MCF 10A (cell line): ENCODE results near the gene KIAA0825. TPM values are rescaled to one million over a fixed set of nuclear protein-coding genes. Genes with fewer than 3 reads are reported as not detected.

ENCODE experiments used
- BruUV-seq: library from RNA; stranded (reverse); fragments of 400-500 nt; replicated peaks from 2 replicates; lab custom pipeline; 2021; lab: Mats Ljungman, UMichigan
- CTCF ChIA-PET: fragments of 300-600 bp; sonication (Branson Sonifier 250); formaldehyde crosslinking; extraction: SDS; loops from one replicate; lab custom pipeline; 2021; ENCODE audit warnings: antibody characterized with exemption, inconsistent platforms; lab: Yijun Ruan, JAX
- POLR2A ChIA-PET: fragments of 300-600, 350-650 bp; sonication (Branson Sonifier 250); formaldehyde crosslinking; extraction: SDS; loops from one replicate; lab custom pipeline; 2020; ENCODE audit warnings: antibody characterized with exemption, inconsistent platforms; lab: Yijun Ruan, JAX
- DNase-seq: peaks from one replicate; pipeline ENCODE4 v3.0.0-alpha.2; 2018; ENCODE audit not compliant: unreplicated experiment
- H3K27ac Mint-ChIP-seq: one replicate; pipeline ENCODE4 v1.8.0; 2022; ENCODE audit warnings: mild to moderate bottlenecking, low read depth, mixed read lengths; ENCODE audit not compliant: unreplicated experiment
- H3K27me3 Mint-ChIP-seq: one replicate; pipeline ENCODE4 v1.8.0; 2022; ENCODE audit warnings: mixed read lengths; ENCODE audit not compliant: insufficient read depth, unreplicated experiment
- H3K36me3 Mint-ChIP-seq: one replicate; pipeline ENCODE4 v1.8.0; 2022; ENCODE audit warnings: mild to moderate bottlenecking, moderate library complexity, mixed read lengths; ENCODE audit not compliant: insufficient read depth, unreplicated experiment
- H3K4me1 Mint-ChIP-seq: one replicate; pipeline ENCODE4 v1.8.0; 2022; ENCODE audit warnings: mixed read lengths; ENCODE audit not compliant: insufficient read depth, unreplicated experiment
- H3K4me3 Mint-ChIP-seq: one replicate; pipeline ENCODE4 v1.8.0; 2022; ENCODE audit warnings: mild to moderate bottlenecking, moderate library complexity, mixed read lengths; ENCODE audit not compliant: unreplicated experiment
- H3K9me3 Mint-ChIP-seq: one replicate; pipeline ENCODE4 v1.8.0; 2022; ENCODE audit warnings: mixed read lengths; ENCODE audit not compliant: unreplicated experiment
- intact Hi-C: fragments of 100-400 bp; cut with micrococcal nuclease; formaldehyde crosslinking; loops from 2 replicates; pipeline ENCODE4 v1.14.1; 2022
- total RNA-seq: library from RNA; stranded (reverse); gene quantifications from 2 replicates; pipeline ENCODE4 v1.2.3, GENCODE V29; 2022
- TF ChIP-seq, protein P1 (sequence below): fragments of 200-600 bp; IDR thresholded peaks from one replicate; pipeline ENCODE4 v1.8.0; 2022; ENCODE audit warnings: antibody characterized with exemption, mild to moderate bottlenecking; ENCODE audit not compliant: unreplicated experiment

KIAA0825 gene
- total RNA-seq, 1 experiment from 2014 or later = 2.1 TPM

DNA sequence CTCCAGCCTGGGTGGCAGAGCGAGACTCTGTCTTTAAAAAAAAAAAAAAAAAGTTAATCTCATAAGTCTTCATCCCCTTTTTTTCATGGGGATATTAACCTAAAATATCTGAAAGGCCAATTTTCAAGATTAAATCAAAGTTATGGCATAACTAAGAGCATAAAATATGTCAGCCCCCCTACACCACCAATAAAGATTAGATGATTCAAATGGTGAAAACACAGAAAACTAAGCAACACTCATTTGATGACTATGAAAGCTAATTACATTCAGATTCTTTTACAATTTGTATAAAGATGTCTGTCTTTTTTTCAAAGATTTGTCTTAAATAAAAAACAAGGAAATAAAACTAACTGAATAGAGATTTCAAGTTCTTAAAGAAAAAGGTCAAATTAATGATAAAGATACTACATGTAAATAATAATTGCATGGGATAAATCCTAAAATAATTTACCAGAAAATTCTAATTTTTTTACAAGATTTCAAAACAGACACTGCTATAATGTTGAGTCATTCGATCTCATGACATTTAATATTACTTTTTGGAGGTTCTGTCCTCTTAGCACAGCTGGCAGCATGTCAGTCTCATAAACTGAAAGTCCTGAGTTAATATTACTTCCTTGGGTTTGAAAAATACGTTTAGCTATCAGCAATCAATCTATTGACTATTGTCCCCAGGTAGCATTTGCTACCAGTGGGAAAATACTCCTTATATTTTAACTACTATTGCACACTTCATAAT lies 112.9 kb downstream of the KIAA0825 start:
- Mint-ChIP-seq H3K36me3 (no peaks in the 10 kb centered on the region), H3K27ac (no peak overlapping the region), H3K4me3 (no peak overlapping the region), H3K27me3 (no peaks in the 10 kb centered on the region), H3K9me3 (no peaks in the 10 kb centered on the region), H3K4me1 (no peaks in the 10 kb centered on the region)
- CTCF ChIA-PET = interaction anchor here (0.6 kb wide), 1 partner anchor 375 kb away, joined by 3 read pairs; no protein-coding TSS in a partner anchor
- DNase-seq = no peak
- no TSS peak for BruUV-seq
- POLR2A ChIA-PET = interaction anchor here (0.6 kb wide), 3 partner anchors 32 to 354 kb away, joined by 3 to 4 read pairs (median 3); no protein-coding TSS in a partner anchor
- intact Hi-C loops = no loop called here
- TF ChIP-seq, protein P1, sequence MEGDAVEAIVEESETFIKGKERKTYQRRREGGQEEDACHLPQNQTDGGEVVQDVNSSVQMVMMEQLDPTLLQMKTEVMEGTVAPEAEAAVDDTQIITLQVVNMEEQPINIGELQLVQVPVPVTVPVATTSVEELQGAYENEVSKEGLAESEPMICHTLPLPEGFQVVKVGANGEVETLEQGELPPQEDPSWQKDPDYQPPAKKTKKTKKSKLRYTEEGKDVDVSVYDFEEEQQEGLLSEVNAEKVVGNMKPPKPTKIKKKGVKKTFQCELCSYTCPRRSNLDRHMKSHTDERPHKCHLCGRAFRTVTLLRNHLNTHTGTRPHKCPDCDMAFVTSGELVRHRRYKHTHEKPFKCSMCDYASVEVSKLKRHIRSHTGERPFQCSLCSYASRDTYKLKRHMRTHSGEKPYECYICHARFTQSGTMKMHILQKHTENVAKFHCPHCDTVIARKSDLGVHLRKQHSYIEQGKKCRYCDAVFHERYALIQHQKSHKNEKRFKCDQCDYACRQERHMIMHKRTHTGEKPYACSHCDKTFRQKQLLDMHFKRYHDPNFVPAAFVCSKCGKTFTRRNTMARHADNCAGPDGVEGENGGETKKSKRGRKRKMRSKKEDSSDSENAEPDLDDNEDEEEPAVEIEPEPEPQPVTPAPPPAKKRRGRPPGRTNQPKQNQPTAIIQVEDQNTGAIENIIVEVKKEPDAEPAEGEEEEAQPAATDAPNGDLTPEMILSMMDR = no peak

GRCh38 chr5:94503677-94504076 lies 114.7 kb downstream of the KIAA0825 start:
- no peak for DNase-seq
- no peaks in the 10 kb centered on the region for H3K27me3 Mint-ChIP-seq
- BruUV-seq = no TSS peak
- CTCF ChIA-PET = interaction anchor here (0.6 to 1.2 kb wide), 3 partner anchors 18 to 50 kb away, joined by 3 to 5 read pairs (median 3); no protein-coding TSS in a partner anchor
- no peaks in the 10 kb centered on the region for H3K4me1 Mint-ChIP-seq
- H3K27ac Mint-ChIP-seq = no peak overlapping the region
- H3K36me3 Mint-ChIP-seq = no peaks in the 10 kb centered on the region
- POLR2A ChIA-PET = no interaction called here
- H3K4me3 Mint-ChIP-seq = no peak overlapping the region
- TF ChIP-seq, protein P1 = no peak
- H3K9me3 Mint-ChIP-seq = no peaks in the 10 kb centered on the region
- intact Hi-C loops = no loop called here

DNA sequence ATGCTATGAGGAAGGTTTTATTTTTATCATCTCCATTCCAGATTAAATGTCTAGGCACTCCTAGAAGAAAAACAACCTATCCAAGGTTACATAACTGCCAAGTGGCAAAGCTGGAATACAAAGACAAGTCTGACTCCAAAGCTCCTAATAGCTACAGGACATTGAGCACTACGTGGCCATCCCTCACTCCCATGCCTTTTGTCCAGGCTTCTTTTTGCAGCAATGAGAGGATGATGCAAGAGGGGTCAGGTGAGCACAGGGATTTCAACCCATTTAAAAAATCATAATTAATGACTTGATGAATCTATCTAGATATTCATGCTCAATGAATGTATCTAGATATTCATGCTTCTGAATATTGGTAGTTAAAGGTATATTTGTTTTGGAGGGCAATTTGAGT lies 117.0 kb downstream of the KIAA0825 start:
- Mint-ChIP-seq H3K27me3 (no peaks in the 10 kb centered on the region), H3K27ac (no peak overlapping the region), H3K9me3 (no peaks in the 10 kb centered on the region), H3K4me1 (no peaks in the 10 kb centered on the region), H3K4me3 (no peak overlapping the region), H3K36me3 (no peaks in the 10 kb centered on the region)
- BruUV-seq = no TSS peak
- DNase-seq = no peak
- ChIA-PET CTCF (interaction anchor here (0.6 to 1.1 kb wide), 2 partner anchors 114 to 408 kb away, joined by 3 read pairs; no protein-coding TSS in a partner anchor), POLR2A (no interaction called here)
- intact Hi-C loops = no loop called here
- TF ChIP-seq, protein P1 = no peak

DNA sequence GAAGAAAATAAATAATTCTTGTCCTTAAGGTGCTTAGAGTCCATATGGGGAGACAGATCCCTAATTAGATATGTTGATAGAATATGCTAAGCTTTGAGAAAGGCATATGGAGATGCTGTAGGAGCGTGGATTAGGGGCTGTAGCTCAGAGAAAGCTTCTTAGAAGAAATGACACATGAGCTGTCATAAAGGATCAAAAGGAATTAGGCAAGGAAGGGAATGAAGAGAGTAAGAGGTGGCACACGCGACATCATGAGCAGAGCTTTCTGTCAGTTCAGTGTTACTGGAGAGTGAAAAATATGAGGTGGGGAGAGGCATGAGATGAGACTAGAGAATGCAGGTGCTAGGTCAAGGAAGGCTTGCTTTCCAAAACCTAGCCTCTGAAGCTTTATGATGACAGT lies 118.6 kb downstream of the KIAA0825 start:
- H3K36me3 Mint-ChIP-seq = no peaks in the 10 kb centered on the region
- BruUV-seq = no TSS peak
- H3K27me3 Mint-ChIP-seq = no peaks in the 10 kb centered on the region
- ChIA-PET POLR2A (interaction anchor here (0.7 kb wide), 1 partner anchor 54 kb away, joined by 3 read pairs; no protein-coding TSS in a partner anchor), CTCF (no interaction called here)
- TF ChIP-seq, protein P1 = no peak
- H3K4me1 Mint-ChIP-seq = no peaks in the 10 kb centered on the region
- DNase-seq = no peak
- H3K4me3 Mint-ChIP-seq = no peak overlapping the region
- H3K27ac Mint-ChIP-seq = no peak overlapping the region
- intact Hi-C loops = no loop called here
- H3K9me3 Mint-ChIP-seq = no peaks in the 10 kb centered on the region
